Spleen (tissue), 7 donors: ENCODE data around the gene SUMO2.

ENCODE experiments used
- POLR2AphosphoS5 ChIP-seq, 3 donors: sonication (generic); formaldehyde crosslinking; IDR thresholded peaks; one replicate each; pipeline ENCODE4 v1.5.1; 2017; ENCODE audit warnings: antibody characterized with exemption in 3 of 3
- TF ChIP-seq, protein P1 (sequence below), 11 experiments: fragments of 200-600 bp in 7 of 11; fragments of 450-650 bp in 4 of 11; sonication (generic) in 4 of 11; IDR thresholded peaks in 8 of 11; conservative IDR thresholded peaks in 3 of 11; 1 replicate in 7 of 11; 2 replicates in 4 of 11; pipeline versions ENCODE4 v1.4.0 to v1.8.0; 2016 to 2021; ENCODE audit warnings: antibody characterized with exemption in 11 of 11, inconsistent platforms in 4 of 11, mild to moderate bottlenecking in 1 of 11
- donor health status: DM: no; HTN: no; CAD: no; lungs with moderate emphysema.
- donor health status: DM: no; HTN: no; CAD: no.
- donor health status: DM: no; HTN: no; CAD: no.

GRCh38 chr17:75205793-75206163 is 23.0 kb upstream of the SUMO2 start:
- TF ChIP-seq, protein P1, sequence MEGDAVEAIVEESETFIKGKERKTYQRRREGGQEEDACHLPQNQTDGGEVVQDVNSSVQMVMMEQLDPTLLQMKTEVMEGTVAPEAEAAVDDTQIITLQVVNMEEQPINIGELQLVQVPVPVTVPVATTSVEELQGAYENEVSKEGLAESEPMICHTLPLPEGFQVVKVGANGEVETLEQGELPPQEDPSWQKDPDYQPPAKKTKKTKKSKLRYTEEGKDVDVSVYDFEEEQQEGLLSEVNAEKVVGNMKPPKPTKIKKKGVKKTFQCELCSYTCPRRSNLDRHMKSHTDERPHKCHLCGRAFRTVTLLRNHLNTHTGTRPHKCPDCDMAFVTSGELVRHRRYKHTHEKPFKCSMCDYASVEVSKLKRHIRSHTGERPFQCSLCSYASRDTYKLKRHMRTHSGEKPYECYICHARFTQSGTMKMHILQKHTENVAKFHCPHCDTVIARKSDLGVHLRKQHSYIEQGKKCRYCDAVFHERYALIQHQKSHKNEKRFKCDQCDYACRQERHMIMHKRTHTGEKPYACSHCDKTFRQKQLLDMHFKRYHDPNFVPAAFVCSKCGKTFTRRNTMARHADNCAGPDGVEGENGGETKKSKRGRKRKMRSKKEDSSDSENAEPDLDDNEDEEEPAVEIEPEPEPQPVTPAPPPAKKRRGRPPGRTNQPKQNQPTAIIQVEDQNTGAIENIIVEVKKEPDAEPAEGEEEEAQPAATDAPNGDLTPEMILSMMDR (IDR thresholded peaks at IDR 0.05 in 8 of 11, conservative IDR thresholded peaks at IDR 0.05 in 3 of 11), result no peak
- TF ChIP-seq POLR2AphosphoS5 (IDR thresholded peaks at IDR 0.05), result no peak
